Activated B cell treated with CpG ODN at 0.5 μM for 24 hours (primary cell): Measurements from ENCODE around the gene IFIT5. TPM values are rescaled to one million over a fixed set of nuclear protein-coding genes. Genes with fewer than 3 reads are reported as not detected.
"Not testable (repeated sequence)": the region's sequence is repeated elsewhere in the genome, so short reads cannot be mapped to it uniquely, and the experiment has no call there.

Experiments used
- ATAC-seq: fragments of 200-7000 bp; cut with Tn5 transposase; one replicate; pipeline ENCODE4 v1.10.0; 2021; ENCODE audit warnings: low read depth, mild to moderate bottlenecking, moderate library complexity
- CTCF ChIA-PET: fragments of 350-600 bp; sonication (Branson Sonifier 250); formaldehyde crosslinking; loops from one replicate; lab custom pipeline; 2021; ENCODE audit warnings: antibody characterized with exemption; lab: Charles Lee
- POLR2A ChIA-PET: fragments of 350-600 bp; sonication (Branson Sonifier 250); formaldehyde crosslinking; loops from one replicate; lab custom pipeline; 2021; ENCODE audit warnings: antibody characterized with exemption; lab: Charles Lee
- DNase-seq: peaks from one replicate; pipeline ENCODE4 v3.0.0; 2022
- H3K27ac Mint-ChIP-seq: one replicate; pipeline ENCODE4 v1.8.0; 2020; ENCODE audit warnings: mixed read lengths
- H3K27me3 Mint-ChIP-seq: one replicate; pipeline ENCODE4 v1.8.0; 2021; ENCODE audit warnings: mixed read lengths
- H3K36me3 Mint-ChIP-seq: one replicate; pipeline ENCODE4 v1.8.0; 2021; ENCODE audit warnings: low read depth, mixed read lengths
- H3K4me1 Mint-ChIP-seq: one replicate; pipeline ENCODE4 v1.8.0; 2021; ENCODE audit warnings: mixed read lengths
- H3K4me3 Mint-ChIP-seq: one replicate; pipeline ENCODE4 v1.8.0; 2020; ENCODE audit warnings: mild to moderate bottlenecking, mixed read lengths
- H3K9me3 Mint-ChIP-seq: one replicate; pipeline ENCODE4 v1.8.0; 2020; ENCODE audit warnings: mixed read lengths
- intact Hi-C: fragments of 100-400 bp; cut with micrococcal nuclease; formaldehyde crosslinking; loops from one replicate; pipeline ENCODE4 v1.15.1; 2024
- total RNA-seq: library from RNA; stranded (reverse); gene quantifications from 2 replicates; pipeline ENCODE4 v1.2.3, GENCODE V29; 2022
- TF ChIP-seq, protein P1 (sequence below): fragments of 200-600 bp; IDR thresholded peaks from one replicate; pipeline ENCODE4 v1.8.0; 2022; ENCODE audit warnings: antibody characterized with exemption, mild to moderate bottlenecking

Gene IFIT5
- total RNA-seq, 1 donor from 2014 or later: 21.3 TPM

DNA sequence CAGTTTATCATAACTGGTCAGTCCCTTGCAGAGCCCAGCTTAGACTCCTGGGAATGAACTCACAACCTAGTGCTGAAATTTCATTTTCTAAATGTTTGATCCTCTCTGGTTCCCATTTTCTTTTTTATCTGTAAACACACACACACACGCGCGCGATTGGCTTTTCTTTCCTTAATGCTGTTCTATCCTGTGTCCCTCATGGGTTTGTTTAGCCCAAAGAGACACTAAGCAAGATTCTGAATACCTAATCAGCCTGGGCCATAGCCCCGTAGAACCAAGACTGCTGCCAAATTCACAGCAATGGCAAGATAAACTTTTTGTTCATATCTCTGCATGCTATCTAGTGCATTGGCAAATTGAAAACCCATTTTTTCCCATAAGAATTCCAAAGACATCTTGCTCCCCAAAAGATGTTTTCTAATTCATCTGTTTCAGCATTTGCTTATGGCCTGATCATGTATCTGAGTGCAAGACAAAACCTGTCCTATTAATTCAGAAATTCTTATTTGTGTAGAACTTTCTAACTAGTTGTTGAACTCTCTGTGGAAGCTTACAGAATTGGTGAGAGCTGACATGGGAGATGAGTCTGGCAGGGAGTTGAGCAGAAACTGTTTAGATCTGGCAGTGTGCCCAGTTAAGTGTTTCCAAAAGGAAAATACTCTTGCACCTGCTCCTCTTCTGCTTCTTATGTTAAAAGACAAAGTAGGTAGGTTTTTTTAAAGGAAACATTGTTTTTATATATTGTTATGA is 23.7 kb upstream of the IFIT5 start:
- ChIA-PET POLR2A (no interaction called here), CTCF (no interaction called here)
- Mint-ChIP-seq H3K36me3 (no peaks in the 10 kb centered on the region), H3K27me3 (no peaks in the 10 kb centered on the region), H3K27ac (no peak overlapping the region), H3K9me3 (no peaks in the 10 kb centered on the region), H3K4me1 (peaks cover 18% of the 10 kb centered on the region), H3K4me3 (no peak overlapping the region)
- DNase-seq (no peak), ATAC-seq (no peak)
- intact Hi-C loops: no loop called here
- TF ChIP-seq, protein P1, sequence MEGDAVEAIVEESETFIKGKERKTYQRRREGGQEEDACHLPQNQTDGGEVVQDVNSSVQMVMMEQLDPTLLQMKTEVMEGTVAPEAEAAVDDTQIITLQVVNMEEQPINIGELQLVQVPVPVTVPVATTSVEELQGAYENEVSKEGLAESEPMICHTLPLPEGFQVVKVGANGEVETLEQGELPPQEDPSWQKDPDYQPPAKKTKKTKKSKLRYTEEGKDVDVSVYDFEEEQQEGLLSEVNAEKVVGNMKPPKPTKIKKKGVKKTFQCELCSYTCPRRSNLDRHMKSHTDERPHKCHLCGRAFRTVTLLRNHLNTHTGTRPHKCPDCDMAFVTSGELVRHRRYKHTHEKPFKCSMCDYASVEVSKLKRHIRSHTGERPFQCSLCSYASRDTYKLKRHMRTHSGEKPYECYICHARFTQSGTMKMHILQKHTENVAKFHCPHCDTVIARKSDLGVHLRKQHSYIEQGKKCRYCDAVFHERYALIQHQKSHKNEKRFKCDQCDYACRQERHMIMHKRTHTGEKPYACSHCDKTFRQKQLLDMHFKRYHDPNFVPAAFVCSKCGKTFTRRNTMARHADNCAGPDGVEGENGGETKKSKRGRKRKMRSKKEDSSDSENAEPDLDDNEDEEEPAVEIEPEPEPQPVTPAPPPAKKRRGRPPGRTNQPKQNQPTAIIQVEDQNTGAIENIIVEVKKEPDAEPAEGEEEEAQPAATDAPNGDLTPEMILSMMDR: no peak

DNA sequence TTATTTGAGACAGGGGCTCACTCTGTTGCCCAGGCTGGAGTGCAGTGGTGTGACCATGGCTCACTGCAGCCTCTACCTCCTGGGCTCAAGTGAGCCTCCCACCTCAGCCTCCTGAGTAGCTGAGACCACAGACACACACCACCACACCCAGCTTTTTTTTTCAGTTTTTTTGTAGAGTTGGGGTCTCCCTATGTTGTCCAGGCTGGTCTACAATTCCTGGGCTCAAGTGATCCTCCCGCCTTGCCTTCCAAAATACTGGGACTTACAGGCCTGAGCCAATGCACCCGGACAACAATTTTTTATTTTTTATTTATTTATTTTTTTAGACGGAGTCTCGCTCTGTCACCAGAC is 23.2 kb upstream of the IFIT5 start:
- H3K9me3 Mint-ChIP-seq, H3K36me3 Mint-ChIP-seq, DNase-seq, CTCF ChIA-PET, H3K27ac Mint-ChIP-seq, POLR2A ChIA-PET, H3K27me3 Mint-ChIP-seq, intact Hi-C loops, H3K4me3 Mint-ChIP-seq, ATAC-seq: not testable (repeated sequence)
- peaks cover 18% of the 10 kb centered on the region for H3K4me1 Mint-ChIP-seq

DNA sequence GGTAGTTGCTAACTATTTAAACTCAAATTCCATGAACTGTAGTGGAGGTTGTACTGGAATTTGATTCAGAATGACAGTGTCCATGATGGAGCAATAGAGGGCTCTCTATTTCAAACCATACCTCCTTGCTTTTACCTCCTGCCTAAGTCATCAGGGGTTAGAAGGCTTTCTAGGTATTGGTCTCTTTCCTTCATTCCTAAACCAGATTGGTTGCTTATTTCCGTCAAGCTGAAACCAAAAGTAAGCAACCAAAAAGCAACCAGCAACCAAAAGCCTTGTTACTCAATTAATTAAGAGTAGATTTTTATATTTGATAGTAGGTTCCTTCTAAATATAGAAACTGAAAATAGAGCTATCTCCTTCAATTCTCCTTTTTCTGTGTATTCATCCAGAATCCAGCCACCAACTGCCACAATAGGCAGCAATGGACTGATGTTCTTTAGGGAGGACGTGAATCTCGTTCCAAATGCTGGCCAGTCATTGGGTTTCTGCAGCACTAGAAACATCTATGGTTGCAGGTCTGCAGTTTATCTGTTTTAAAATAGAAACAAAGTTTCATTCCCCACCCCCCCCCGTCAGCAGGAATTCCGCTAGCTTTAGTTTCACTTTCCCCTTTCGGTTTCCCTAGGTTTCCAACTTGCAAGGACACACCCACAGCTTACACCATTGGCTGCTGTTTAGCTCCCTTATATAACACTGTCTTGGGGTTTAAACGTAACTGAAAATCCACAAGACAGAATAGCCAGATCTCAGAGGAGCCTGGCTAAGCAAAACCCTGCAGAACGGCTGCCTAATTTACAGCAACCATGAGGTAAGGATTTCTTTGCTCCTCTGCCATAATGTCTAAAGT is 22.2 kb upstream of the IFIT5 start, which contains the start of gene IFIT1:
IFIT1 (plus strand) TSS at position 717 of the 850 bp plus-strand sequence; CDS start at position 807, 90 bp downstream.
- Mint-ChIP-seq H3K27ac (peak within 1 kb of the TSS; percentile 85), H3K4me1 (peaks cover 18% of the 10 kb centered on the region), H3K4me3 (peak within 1 kb of the TSS; percentile 87), H3K36me3 (no peaks in the 10 kb centered on the region), H3K27me3 (no peaks in the 10 kb centered on the region), H3K9me3 (no peaks in the 10 kb centered on the region)
- ChIA-PET CTCF (no interaction called here), POLR2A (interaction anchor here (0.6 to 2.3 kb wide), 7 partner anchors 20 to 485 kb away, joined by 3 to 14 read pairs (median 5); partner anchors contain the start of genes IFIT2, IFIT5 and LIPA)
- ATAC-seq: peak; percentile 84
- no peak for DNase-seq
- TF ChIP-seq, protein P1: no peak
- intact Hi-C loops: loop anchor here (1.0 kb wide), 2 partner anchors 22 to 91 kb away; partner anchors contain the start of gene IFIT5

DNA sequence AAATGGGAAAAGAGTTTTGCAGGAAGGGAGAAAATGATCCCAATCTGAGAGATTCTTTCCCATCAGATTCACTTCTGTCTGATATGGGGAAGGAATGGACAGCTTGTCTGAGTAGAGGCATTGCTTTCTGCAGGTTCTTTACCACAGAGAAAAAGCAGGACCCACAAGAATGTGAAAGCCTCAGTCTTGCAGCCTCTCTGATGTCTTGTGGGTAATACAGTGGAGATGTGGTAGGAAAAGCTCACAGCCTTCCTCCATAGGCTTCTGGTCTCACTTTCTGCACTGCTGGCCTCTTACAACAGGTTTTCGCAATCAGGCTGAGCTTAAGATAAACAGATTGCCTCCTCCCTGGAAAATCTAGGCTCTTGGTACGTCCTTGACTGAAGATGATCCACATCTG is 21.4 kb upstream of the IFIT5 start:
- Mint-ChIP-seq H3K27me3 (no peaks in the 10 kb centered on the region), H3K4me1 (peaks cover 18% of the 10 kb centered on the region), H3K27ac (peak overlapping the region; percentile 85), H3K36me3 (no peaks in the 10 kb centered on the region), H3K4me3 (peak overlapping the region; percentile 87), H3K9me3 (no peaks in the 10 kb centered on the region)
- TF ChIP-seq, protein P1: no peak
- ChIA-PET CTCF (interaction anchor here (1.1 kb wide), 1 partner anchor 26 kb away, joined by 3 read pairs; no protein-coding TSS in a partner anchor), POLR2A (interaction anchor here (0.6 to 2.3 kb wide), 5 partner anchors 21 to 486 kb away, joined by 3 to 14 read pairs (median 5); partner anchors contain the start of genes IFIT5 and LIPA)
- ATAC-seq (no peak), DNase-seq (no peak)
- intact Hi-C loops: loop anchor here (1.0 kb wide), 2 partner anchors 21 to 92 kb away; partner anchors contain the start of gene IFIT5

DNA sequence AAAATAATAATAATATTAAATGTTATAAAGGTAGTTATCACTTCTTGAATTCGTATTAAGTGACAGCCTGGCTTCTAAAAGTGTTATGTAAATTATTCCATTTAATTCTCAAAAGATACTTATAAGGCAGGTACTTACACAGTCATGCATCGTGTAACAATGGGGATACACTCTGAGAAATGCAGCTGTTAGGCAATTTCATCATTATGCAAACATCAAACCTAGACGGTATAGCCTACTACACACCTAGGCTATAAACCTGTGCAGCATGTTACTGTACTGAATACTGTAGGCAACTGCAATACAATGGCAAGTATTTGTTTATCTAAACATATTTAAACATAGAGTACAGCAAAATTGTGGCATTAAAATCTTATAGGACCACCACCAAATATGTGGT is 20.5 kb upstream of the IFIT5 start:
- DNase-seq (no peak), ATAC-seq (no peak)
- no peak overlapping the region for H3K4me3 Mint-ChIP-seq
- CTCF ChIA-PET: interaction anchor here (1.1 kb wide), 1 partner anchor 25 kb away, joined by 3 read pairs; no protein-coding TSS in a partner anchor
- no peaks in the 10 kb centered on the region for H3K36me3 Mint-ChIP-seq
- TF ChIP-seq, protein P1: no peak
- no peak overlapping the region for H3K27ac Mint-ChIP-seq
- peaks cover 18% of the 10 kb centered on the region for H3K4me1 Mint-ChIP-seq
- intact Hi-C loops: no loop called here
- POLR2A ChIA-PET: interaction anchor here (2.3 kb wide), 1 partner anchor 20 kb away, joined by 14 read pairs; the partner anchor contains the start of gene IFIT5
- H3K27me3 Mint-ChIP-seq: no peaks in the 10 kb centered on the region
- H3K9me3 Mint-ChIP-seq: no peaks in the 10 kb centered on the region
